ENCODE data around the gene PTPRN2. TPM values are rescaled to one million over a fixed set of nuclear protein-coding genes. Genes with fewer than 3 reads are reported as not detected.

The PTPRN2 gene
- total RNA-seq, 1 experiment from 2014 or later: 3.8 TPM

DNA sequence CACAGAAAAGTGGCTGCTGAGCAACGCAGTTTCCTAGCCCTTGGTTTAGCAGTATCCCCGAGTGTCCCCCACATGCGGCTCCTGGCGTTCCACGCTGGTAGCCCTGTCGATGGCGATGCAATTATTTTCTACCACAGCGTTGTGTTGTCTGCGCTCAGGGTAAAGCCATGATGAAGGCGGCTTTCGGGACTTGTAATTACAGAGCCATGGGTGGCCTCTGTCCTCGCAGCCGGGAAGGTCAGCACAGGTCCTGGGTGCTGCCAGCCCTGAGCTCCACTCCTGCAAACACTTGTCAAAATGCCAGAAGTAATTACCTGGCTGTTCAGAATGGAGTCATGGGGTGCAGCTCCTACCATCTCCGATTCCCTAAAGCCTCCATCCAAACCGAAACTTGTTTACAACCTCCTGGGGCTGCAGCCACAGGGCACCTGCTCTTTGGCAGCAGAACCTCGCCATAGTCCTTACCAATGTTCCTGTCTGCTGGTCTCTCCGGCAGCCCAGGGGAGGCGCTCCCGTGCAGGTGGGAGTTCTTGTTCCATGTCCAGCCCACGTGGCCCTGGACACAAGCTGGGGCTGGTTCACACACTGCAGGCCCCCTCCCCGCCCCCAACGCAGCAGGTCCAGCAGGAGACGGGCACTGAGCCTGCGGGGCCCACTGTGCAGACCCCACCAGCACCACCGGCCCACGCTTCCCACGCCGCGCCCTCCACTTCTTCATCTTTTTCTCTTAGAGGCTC is 512.6 kb downstream of the PTPRN2 start:
- H3K27me3 ChIP-seq: peaks cover 11% of the 10 kb centered on the region; the same call in 1 of the 2 replicates
- no peak overlapping the region for H3K4me3 ChIP-seq
- DNase-seq: no peak
- H3K4me1 ChIP-seq: no peaks in the 10 kb centered on the region
- H3K27ac ChIP-seq: no peak overlapping the region
- H3K36me3 ChIP-seq: no peaks in the 10 kb centered on the region
- H3K9me3 ChIP-seq (replicated peaks): no peaks in the 10 kb centered on the region

- Histone ChIP-seq H3K27me3 (peaks cover 11% of the 10 kb centered on the region; the same call in 1 of the 2 replicates), H3K4me3 (no peak overlapping the region), H3K9me3 (replicated peaks) (no peaks in the 10 kb centered on the region), H3K36me3 (no peaks in the 10 kb centered on the region), H3K27ac (no peak overlapping the region), H3K4me1 (no peaks in the 10 kb centered on the region)
- DNase-seq: no peak
Measured at GRCh38 chr7:158073845-158074840, 513.5 kb downstream of the PTPRN2 start.

DNA sequence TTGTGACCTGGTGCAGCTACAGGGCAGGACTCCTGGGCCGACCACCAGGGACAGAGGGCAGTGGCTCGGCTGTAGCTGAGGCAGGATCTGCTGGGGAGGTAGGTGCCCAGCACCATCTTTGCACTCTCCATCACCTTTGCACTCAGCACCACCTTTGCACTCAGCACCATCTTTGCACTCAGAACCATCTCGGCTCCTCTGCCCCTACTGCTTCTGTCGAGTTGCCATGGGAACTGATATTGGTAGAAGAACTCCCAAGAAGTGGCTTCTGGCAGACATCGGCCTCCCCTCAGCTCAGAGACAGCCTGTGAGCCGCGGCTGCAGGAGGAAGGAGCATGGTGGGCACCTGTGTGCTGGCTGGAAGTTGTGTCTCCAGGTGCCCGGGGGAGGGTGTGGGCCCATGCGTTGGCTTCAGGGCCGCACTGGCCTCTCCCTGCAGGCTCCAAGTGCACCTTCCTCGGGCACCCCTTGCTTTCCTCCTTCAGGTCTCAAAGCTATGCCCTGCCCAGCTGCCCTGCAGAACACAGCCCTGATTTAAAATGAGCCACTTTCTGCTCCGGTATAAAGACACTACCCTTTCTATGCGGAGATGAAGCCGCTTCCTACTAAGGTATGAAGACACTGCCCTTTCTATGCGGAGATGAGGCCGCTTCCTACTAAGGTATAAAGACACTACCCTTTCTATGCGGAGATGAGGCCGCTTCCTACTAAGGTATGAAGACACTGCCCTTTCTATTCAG is 514.5 kb downstream of the PTPRN2 start:
- no peak overlapping the region for H3K4me3 ChIP-seq
- peaks cover 11% of the 10 kb centered on the region; the same call in 1 of the 2 replicates for H3K27me3 ChIP-seq
- H3K4me1 ChIP-seq: no peaks in the 10 kb centered on the region
- DNase-seq: no peak
- no peaks in the 10 kb centered on the region for H3K9me3 ChIP-seq (replicated peaks)
- H3K27ac ChIP-seq: no peak overlapping the region
- H3K36me3 ChIP-seq: no peaks in the 10 kb centered on the region

DNA sequence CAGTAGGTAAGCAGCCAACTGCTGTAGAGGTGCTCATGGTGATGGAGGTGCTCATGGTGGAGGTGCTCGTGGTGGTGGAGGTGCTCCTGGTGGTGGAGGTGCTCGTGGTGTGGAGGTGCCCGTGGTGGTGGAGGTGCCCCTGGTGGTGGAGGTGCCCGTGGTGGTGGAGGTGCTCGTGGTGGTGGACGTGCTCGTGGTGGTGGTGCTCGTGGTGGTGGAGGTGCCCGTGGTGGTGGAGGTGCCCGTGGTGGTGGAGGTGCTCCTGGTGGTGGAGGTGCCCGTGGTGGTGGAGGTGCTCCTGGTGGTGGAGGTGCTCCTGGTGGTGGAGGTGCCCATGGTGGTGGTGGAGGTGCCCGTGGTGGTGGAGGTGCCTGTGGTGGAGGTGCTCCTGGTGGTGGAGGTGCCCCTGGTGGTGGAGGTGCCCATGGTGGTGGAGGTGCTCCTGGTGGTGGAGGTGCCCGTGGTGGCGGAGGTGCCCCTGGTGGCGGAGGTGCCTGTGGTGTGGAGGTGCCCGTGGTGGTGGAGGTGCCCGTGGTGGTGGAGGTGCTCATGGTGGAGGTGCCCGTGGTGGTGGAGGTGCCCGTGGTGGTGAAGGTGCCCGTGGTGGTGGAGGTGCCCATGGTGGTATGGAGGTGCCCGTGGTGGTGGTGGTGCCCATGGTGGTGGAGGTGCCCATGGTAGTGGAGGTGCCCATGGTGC is 517.3 kb downstream of the PTPRN2 start:
- Histone ChIP-seq H3K27me3 (peaks cover 20% of the 10 kb centered on the region; the same call in 1 of the 2 replicates), H3K36me3 (no peaks in the 10 kb centered on the region), H3K9me3 (replicated peaks) (no peaks in the 10 kb centered on the region), H3K4me3 (no peak overlapping the region), H3K27ac (no peak overlapping the region), H3K4me1 (no peaks in the 10 kb centered on the region)
- no peak for DNase-seq

GRCh38 chr7:158068853-158069252 is 518.8 kb downstream of the PTPRN2 start:
- H3K27me3 ChIP-seq: peaks cover 28% of the 10 kb centered on the region; the same call in 1 of the 2 replicates
- H3K9me3 ChIP-seq (replicated peaks): no peaks in the 10 kb centered on the region
- DNase-seq: no peak

GRCh38 chr7:158067931-158068482 is 519.6 kb downstream of the PTPRN2 start:
- DNase-seq: no peak
- Histone ChIP-seq H3K4me3 (no peak overlapping the region), H3K27ac (no peak overlapping the region), H3K9me3 (replicated peaks) (no peaks in the 10 kb centered on the region), H3K27me3 (peaks cover 28% of the 10 kb centered on the region; the same call in 1 of the 2 replicates), H3K36me3 (no peaks in the 10 kb centered on the region), H3K4me1 (no peaks in the 10 kb centered on the region)

More at GRCh38 chr7:158068853-158069252, 518.8 kb downstream of the PTPRN2 start:
- Histone ChIP-seq H3K27ac (no peak overlapping the region), H3K4me3 (no peak overlapping the region), H3K36me3 (no peaks in the 10 kb centered on the region), H3K4me1 (no peaks in the 10 kb centered on the region)

DNA sequence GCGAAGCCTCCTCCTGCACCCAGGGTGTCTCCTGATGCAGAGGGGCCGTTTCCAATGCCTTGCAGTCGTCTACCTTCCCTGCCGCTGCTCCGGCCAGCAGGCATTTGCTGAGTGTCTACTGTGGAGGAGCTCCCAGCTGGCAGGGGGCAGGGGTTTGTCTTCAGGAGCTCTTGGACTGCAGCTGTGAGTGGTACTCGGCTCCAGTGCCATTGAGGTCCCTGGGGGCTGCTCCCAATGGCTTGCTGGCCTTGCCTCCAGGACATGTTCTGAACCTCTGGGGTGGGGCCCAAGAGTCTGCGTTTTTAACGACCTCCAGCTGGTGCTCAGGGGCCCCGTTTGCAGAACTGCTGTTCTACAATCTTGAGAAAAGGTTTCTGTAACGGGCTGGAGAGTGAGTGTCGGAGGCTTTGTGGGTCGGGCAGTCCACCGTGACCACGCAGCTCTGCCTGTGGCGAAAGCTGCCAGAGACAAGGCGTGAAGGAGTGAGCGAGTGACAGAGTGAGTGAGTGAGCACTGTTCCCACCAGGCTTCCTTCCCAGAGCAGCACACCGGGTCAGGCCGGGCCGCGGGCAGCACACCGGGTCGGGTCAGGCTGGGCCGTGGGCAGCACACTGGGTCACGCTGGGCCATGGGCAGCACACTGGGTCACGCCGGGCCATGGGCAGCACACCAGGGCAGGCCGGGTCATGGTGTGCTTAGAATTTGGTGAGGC is 520.2 kb downstream of the PTPRN2 start:
- no peak for DNase-seq
- Histone ChIP-seq H3K27me3 (peaks cover 28% of the 10 kb centered on the region; the same call in 1 of the 2 replicates), H3K4me1 (no peaks in the 10 kb centered on the region), H3K4me3 (no peak overlapping the region), H3K27ac (no peak overlapping the region), H3K9me3 (replicated peaks) (no peaks in the 10 kb centered on the region), H3K36me3 (no peaks in the 10 kb centered on the region)

DNA sequence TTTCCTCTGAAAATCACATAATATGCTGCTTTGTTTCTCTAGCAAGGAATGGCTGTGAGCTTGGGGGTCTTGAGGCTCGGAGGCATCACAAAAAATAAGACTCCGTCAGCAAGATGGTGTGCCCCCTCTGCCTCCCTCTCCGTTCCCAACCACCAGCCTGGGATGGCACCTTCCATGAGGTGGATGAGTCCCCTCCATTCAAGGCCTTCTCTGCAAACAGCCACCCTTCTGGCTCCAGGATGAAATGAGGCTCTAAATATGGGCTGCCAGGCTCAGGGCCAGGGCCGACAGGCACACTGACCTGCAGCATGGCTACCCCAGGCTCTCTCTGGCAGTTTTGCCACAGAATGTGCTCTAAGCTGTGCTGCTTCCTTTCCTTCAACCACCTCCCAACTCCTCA is 521.5 kb downstream of the PTPRN2 start:
- no peak overlapping the region for H3K4me3 ChIP-seq
- no peaks in the 10 kb centered on the region for H3K4me1 ChIP-seq
- H3K36me3 ChIP-seq: no peaks in the 10 kb centered on the region
- H3K27ac ChIP-seq: no peak overlapping the region
- peaks cover 28% of the 10 kb centered on the region; the same call in 1 of the 2 replicates for H3K27me3 ChIP-seq
- H3K9me3 ChIP-seq (replicated peaks): no peaks in the 10 kb centered on the region
- no peak for DNase-seq

DNA sequence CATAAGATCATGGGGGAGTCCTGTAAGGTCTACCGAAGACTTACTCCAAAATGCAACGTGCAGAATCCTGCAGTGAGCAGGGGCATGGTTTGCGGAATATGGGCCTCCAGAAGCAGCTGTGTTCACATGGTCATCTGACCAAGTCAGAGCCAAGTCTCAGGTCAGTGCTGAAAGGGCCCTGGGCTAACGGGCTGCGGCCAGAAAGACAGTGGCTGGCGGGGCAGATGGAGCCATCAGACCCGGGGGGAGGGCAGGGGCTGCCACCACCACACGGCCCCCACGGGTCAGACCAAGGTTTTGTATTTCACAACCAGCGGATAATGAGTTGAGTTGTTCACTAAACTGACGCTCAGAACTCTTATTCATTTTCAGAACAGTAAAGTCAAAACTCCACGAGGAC is 522.3 kb downstream of the PTPRN2 start:
- H3K4me3 ChIP-seq: no peak overlapping the region
- H3K27ac ChIP-seq: no peak overlapping the region
- peaks cover 28% of the 10 kb centered on the region; the same call in 1 of the 2 replicates for H3K27me3 ChIP-seq
- DNase-seq: no peak
- H3K9me3 ChIP-seq (replicated peaks): no peaks in the 10 kb centered on the region
- no peaks in the 10 kb centered on the region for H3K36me3 ChIP-seq
- H3K4me1 ChIP-seq: no peaks in the 10 kb centered on the region

DNA sequence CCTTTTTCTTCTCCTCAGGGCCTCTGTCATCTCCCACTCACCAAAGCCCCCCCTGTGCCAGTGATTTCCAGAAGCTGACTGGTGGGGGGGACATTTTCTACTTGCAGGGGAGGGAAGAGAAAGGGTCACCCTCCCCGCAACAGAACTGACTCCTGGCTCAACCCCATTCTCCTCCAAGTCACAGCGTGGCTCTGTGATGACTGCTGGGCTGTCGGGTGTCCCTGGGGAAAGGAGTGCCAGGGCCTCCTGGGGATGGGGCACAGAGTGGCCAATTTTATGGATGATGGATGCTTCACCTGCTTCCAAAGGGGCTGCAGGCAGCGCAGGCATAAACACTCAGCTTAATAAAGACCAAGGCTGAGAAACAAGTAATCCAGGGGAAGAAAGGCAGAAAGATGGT is 523.0 kb downstream of the PTPRN2 start:
- H3K4me1 ChIP-seq: no peaks in the 10 kb centered on the region
- H3K27me3 ChIP-seq: peaks cover 28% of the 10 kb centered on the region; the same call in 1 of the 2 replicates
- DNase-seq: no peak
- H3K4me3 ChIP-seq: no peak overlapping the region
- no peak overlapping the region for H3K27ac ChIP-seq
- H3K36me3 ChIP-seq: no peaks in the 10 kb centered on the region
- H3K9me3 ChIP-seq (replicated peaks): no peaks in the 10 kb centered on the region

DNA sequence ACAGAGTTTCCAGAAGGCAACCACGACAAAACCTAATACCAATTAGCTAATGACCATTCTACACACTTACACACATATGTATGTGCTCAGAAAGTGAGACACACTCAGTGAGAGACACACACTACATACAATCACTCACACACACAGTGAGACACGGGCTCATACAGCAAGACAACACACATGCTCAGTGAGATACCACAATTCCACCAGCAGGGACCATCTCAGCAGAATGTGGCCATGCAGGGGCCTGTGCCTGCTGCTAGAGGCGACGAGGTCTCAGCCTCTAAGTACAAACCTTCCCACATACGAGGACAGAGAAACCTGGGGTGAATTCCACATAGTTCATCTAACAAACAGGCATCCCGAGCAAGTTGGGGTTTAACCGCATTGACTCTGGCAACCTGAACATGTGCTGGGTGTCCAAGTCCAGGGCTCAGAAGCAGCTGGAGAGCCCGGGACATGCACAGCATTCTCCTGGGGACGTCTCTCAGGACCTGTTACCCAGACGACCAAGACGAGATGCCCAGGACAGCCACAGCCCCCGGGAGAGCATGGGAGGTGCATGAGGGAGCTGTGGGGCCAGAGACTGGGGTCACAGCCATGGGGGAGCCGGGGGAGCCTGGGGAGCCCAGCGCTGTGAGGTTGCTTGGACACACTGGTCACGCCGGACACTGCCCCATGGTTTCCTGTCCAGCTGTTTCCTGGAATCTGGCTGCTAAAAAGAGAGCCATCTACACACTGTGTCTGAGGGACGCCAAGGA is 523.6 kb downstream of the PTPRN2 start:
- DNase-seq: no peak
- H3K9me3 ChIP-seq (replicated peaks): no peaks in the 10 kb centered on the region
- peaks cover 28% of the 10 kb centered on the region; the same call in 1 of the 2 replicates for H3K27me3 ChIP-seq
- no peak overlapping the region for H3K4me3 ChIP-seq
- H3K4me1 ChIP-seq: no peaks in the 10 kb centered on the region
- H3K36me3 ChIP-seq: no peaks in the 10 kb centered on the region
- no peak overlapping the region for H3K27ac ChIP-seq

DNA sequence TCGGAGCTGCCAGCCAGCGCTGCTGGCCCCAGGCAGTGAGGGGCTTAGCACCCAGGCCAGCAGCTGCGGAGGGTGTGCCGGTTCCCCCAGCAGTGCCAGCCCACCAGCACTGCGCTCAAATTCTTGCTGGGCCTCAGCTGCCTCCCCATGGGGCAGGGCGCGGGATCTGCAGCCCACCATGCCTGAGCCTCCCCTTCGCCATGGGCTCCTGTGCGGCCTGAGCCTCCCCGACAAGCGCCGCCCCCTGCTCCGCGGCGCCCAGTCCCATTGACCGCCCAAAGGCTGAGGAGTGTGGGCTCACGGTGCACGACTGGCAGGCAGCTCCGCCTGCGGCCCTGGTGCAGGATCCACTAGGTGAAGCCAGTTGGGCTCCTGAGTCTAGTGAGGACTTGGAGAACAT is 525.0 kb downstream of the PTPRN2 start:
- no peak overlapping the region for H3K27ac ChIP-seq
- H3K4me1 ChIP-seq: no peaks in the 10 kb centered on the region
- H3K4me3 ChIP-seq: no peak overlapping the region
- H3K36me3 ChIP-seq: no peaks in the 10 kb centered on the region
- no peak for DNase-seq
- H3K9me3 ChIP-seq (replicated peaks): no peaks in the 10 kb centered on the region
- H3K27me3 ChIP-seq: peaks cover 22% of the 10 kb centered on the region; the same call in 1 of the 2 replicates
